K562 (cell line): Measurements from ENCODE around the gene CCDC77. TPM values are rescaled to one million over a fixed set of nuclear protein-coding genes. Genes with fewer than 3 reads are reported as not detected.

Source experiments
- BRF2 ChIP-seq: IDR thresholded peaks from 3 replicates; pipeline ENCODE4 v1.6.1; 2011; ENCODE audit warnings: borderline replicate concordance, mild to moderate bottlenecking; ENCODE audit not compliant: insufficient read length, insufficient read depth
- CAMTA2 ChIP-seq: fragments of 250-450 bp; sonication (Bioruptor Pico); conservative IDR thresholded peaks from 2 replicates; pipeline ENCODE4 v1.5.1; 2022
- FOS ChIP-seq: IDR thresholded peaks from 3 replicates; pipeline ENCODE4 v1.6.1; 2011; ENCODE audit not compliant: insufficient read length; ENCODE audit errors: extremely low read depth
- RAD21 ChIP-seq, 2 experiments: fragments of 250-450 bp in 1 of 2; fragments of 450-650 bp in 1 of 2; sonication (Bioruptor Pico) in 1 of 2; formaldehyde crosslinking in 1 of 2; IDR thresholded peaks in 1 of 2; conservative IDR thresholded peaks in 1 of 2; 2 replicates each; pipeline versions ENCODE4 v1.4.0 to v1.8.0; 2020 to 2022; ENCODE audit warnings: mild to moderate bottlenecking in 2 of 2, moderate library complexity in 1 of 2
- RBM39 ChIP-seq: fragments of 200-400 bp; formaldehyde crosslinking; optimal IDR thresholded peaks from 2 replicates; pipeline ENCODE3; 2018; ENCODE audit warnings: low read depth, low read length
- REST ChIP-seq, 2 experiments: fragments of 450-650 bp; formaldehyde crosslinking in 1 of 2; IDR thresholded peaks; 2 replicates each; pipeline versions ENCODE4 v1.4.0 to v1.6.1; 2014 to 2020; ENCODE audit warnings: mild to moderate bottlenecking in 2 of 2, borderline replicate concordance in 1 of 2, low read depth in 1 of 2
- RHOXF2B ChIP-seq: fragments of 250-450 bp; sonication (Bioruptor Pico); conservative IDR thresholded peaks from 2 replicates; pipeline ENCODE4 v1.5.1; 2021
- SP2 ChIP-seq: IDR thresholded peaks from 2 replicates; pipeline ENCODE4 v1.6.1; 2011; ENCODE audit warnings: mild to moderate bottlenecking, low read depth, low read length, moderate library complexity; ENCODE audit not compliant: poor library complexity, severe bottlenecking; ENCODE audit errors: extremely low read depth
- SRSF7 ChIP-seq: fragments of 200-400 bp; formaldehyde crosslinking; optimal IDR thresholded peaks from 2 replicates; pipeline ENCODE3; 2017; ENCODE audit warnings: mild to moderate bottlenecking, low read depth, low read length
- ZBTB11 ChIP-seq, 3 experiments: fragments of 200-800 bp in 1 of 3; fragments of 250-450 bp in 1 of 3; fragments of 450-650 bp in 1 of 3; sonication (Bioruptor Pico) in 1 of 3; sonication (Bioruptor generic) in 1 of 3; formaldehyde crosslinking in 1 of 3; IDR thresholded peaks; 2 replicates each; pipeline versions ENCODE4 v1.6.1 to v1.8.0; 2016 to 2022; ENCODE audit warnings: mild to moderate bottlenecking in 2 of 3, missing genetic modification characterization in 2 of 3, missing compliant biosample characterization in 1 of 3, moderate library complexity in 1 of 3
- ZBTB8A ChIP-seq: fragments of 450-650 bp; IDR thresholded peaks from 2 replicates; pipeline ENCODE4 v1.6.1; 2018; ENCODE audit warnings: mild to moderate bottlenecking, moderate library complexity; ENCODE audit not compliant: partially characterized antibody
- polyA plus RNA-seq, 8 experiments: library from polyadenylated mRNA; depleted of rRNA in 4 of 8; stranded (reverse) in 5 of 8; unstranded in 3 of 8; fragments of >200 nt; fragmentation: Nextera tagmentation in 2 of 8; fragmentation: Illumina TruSeq in 1 of 8; extraction: Ambion mirVana in 2 of 8; extraction: Trizol in 1 of 8; gene quantifications; 2 replicates each; pipeline versions ENCODE4 v1.2.1 to v1.2.3, GENCODE V29; 2011 to 2014; ENCODE audit warnings: inconsistent platforms in 1 of 8, missing spikeins in 1 of 8
- total RNA-seq, 7 experiments: library from RNA; depleted of rRNA in 6 of 7; stranded (reverse); fragments of >200 nt in 6 of 7; fragmentation: Illumina TruSeq in 2 of 7; extraction: Trizol in 2 of 7; gene quantifications; 2 replicates each; pipeline versions ENCODE4 v1.2.1 to v1.2.3, GENCODE V29; 2011 to 2021; ENCODE audit warnings: low replicate concordance in 1 of 7

The CCDC77 gene
- total and polyA plus RNA-seq, 9 of the 15 experiments (the other 6 are each of a cell fraction or from before 2014, with no cell fraction given) = 10.5 to 26.5 (median 17.8) TPM

GRCh38 chr12:401235-402028, at the start of gene CCDC77 (continued):
- TF ChIP-seq ZBTB11 (CRISPR knock-in tag; IDR thresholded peaks at IDR 0.05) (no peak), BRF2 (no peak), RAD21 (CRISPR knock-in tag; conservative IDR thresholded peaks at IDR 0.05 in 1 of 2, IDR thresholded peaks at IDR 0.05 in 1 of 2) (no peak), ZBTB8A (no peak), FOS (peak; percentile 83), SRSF7 (no peak), RHOXF2B (no peak), REST (IDR thresholded peaks at IDR 0.05; ENCODE audit: borderline replicate concordance) (no peak), REST (CRISPR knock-in tag; IDR thresholded peaks at IDR 0.05; ENCODE audit: low read depth) (peak; percentile 28; the same call in 1 of the 2 replicates), SP2 (peak; percentile 20), RBM39 (no peak), CAMTA2 (CRISPR knock-in tag) (no peak)
